Right ventricle myocardium superior (tissue), 1 donor: ENCODE results near the gene ATP2A3. TPM values are rescaled to one million over a fixed set of nuclear protein-coding genes. Genes with fewer than 3 reads are reported as not detected.

ENCODE experiments used
- ATAC-seq: fragments of 200-7000 bp; cut with Tn5 transposase; one replicate; pipeline ENCODE4 v1.9.1; 2020; ENCODE audit warnings: mild to moderate bottlenecking; ENCODE audit not compliant: poor library complexity
- DNase-seq: peaks from one replicate; pipeline ENCODE4 v3.0.0-alpha.2; 2020
- intact Hi-C: fragments of 100-400 bp; cut with DNase I; formaldehyde crosslinking; loops from one replicate; pipeline ENCODE4 v1.11.2; 2022
- long read RNA-seq: library from polyadenylated mRNA; unstranded; transcript quantifications from one replicate; pipeline ENCODE4 v2.0.0, GENCODE V29; 2021
- total RNA-seq: library from RNA; stranded (reverse); fragmentation: NEBNext Ultra II Directional; extraction: Animal tissue kit (Norgen Biotek cat#: 25700); gene quantifications from one replicate; pipeline ENCODE4 v1.2.1, GENCODE V29; 2021
- donor health status: DM: no; HTN: yes; CAD: no; lungs with severe emphysema.

Gene ATP2A3
- 6.0 TPM for total RNA-seq
- long read RNA-seq, full-length matches to known transcripts, result 8 of 25 reads
- long read RNA-seq, partial matches to known transcripts, result 14 of 25 reads
- long read RNA-seq, other reads (novel, unspliced or antisense), result 3 of 25 reads

DNA sequence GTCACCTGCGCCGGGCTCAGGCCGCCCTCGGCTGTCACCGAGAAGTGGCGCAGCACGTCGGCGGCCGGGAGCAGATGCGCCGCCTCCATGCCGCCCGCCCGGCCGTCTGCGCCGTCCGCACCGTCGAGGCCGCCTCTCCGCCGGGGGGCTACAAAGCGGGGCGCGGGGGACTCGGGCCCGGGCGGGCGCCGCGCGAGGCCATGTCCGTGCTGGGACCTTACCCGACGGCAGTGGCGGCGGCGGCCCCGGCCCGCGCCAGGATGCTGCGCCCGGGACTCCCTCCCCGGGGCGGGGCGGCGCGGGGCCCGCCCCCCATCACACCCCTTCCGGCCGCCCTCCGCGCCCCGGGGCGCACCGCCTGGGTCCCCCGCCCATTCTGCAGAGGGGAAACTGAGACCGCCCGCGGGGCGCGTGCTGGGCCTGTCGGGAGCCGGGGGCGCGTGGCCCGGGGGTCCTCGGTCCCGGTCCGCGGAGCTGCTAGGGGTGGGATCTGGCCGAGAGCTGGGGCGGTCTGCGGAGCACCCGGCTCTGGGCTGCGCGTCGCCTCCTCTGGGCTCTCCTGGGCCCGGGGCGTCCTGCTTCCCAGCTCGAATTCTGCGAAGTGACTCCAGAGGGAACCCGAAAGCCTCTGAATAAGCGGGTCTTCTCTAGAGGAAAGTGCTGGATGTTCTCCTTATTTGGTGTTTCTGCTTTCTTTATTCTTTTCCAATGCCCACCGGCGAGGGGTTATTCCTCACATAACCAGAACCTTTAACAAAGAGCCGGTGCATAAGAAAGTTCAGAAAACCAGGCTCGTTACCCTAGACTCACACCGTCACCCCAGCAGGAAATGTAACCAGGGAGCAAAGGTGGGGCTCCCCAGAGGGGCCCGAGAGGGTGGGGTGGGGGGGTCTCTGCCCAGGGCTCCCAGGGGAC lies at the start of gene ATP2A3:
Gene ATP2A3, minus strand, starts transcription at position 235 of the 915 bp plus-strand sequence. Its CDS starts 146 bp downstream, at position 89.
- ATAC-seq (peak; percentile 60), DNase-seq (no peak)
- intact Hi-C loops, result no loop called here

GRCh38 chr17:4010754-4011153 lies 46.5 kb upstream of the ATP2A3 start:
- ATAC-seq (no peak), DNase-seq (no peak)
- intact Hi-C loops, result loop anchor here (10.0 kb wide), 1 partner anchor 196 kb away; no protein-coding TSS in a partner anchor

GRCh38 chr17:4009186-4009785 lies 45.0 kb upstream of the ATP2A3 start:
- intact Hi-C loops, result loop anchor here (10.0 kb wide), 2 partner anchors 144 to 274 kb away; no protein-coding TSS in a partner anchor
- ATAC-seq (no peak), DNase-seq (no peak)

- ATAC-seq, result no peak
- intact Hi-C loops, result loop anchor here (10.0 kb wide), 2 partner anchors 144 to 274 kb away; no protein-coding TSS in a partner anchor
Observed at GRCh38 chr17:4008441-4009185, 44.4 kb upstream of the ATP2A3 start.

DNA sequence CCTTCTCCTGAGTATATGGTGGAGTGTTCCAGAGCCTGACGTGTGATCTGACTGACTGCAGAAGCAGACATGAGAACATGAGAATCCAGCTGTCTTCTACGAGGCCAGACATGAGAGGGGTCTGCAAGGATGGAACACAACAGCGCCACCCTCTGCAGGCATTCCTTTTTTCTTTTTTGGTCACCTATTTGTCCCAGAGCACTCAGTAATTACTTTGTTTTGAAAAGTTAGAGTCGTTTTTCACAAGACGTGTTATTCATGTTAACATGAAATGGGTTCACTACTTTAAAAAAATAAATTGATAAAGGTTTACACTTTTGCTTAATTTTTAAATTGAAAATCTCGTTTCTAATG lies 43.8 kb upstream of the ATP2A3 start:
- intact Hi-C loops, result loop anchor here (10.0 kb wide), 2 partner anchors 143 to 273 kb away; no protein-coding TSS in a partner anchor
- DNase-seq (no peak), ATAC-seq (no peak)

More at GRCh38 chr17:4008441-4009185, 44.4 kb upstream of the ATP2A3 start:
- no peak for DNase-seq

- intact Hi-C loops, result loop anchor here (10.0 kb wide), 2 partner anchors 143 to 273 kb away; no protein-coding TSS in a partner anchor
- no peak for ATAC-seq
Observed at GRCh38 chr17:4007346-4008081, 43.3 kb upstream of the ATP2A3 start.

DNA sequence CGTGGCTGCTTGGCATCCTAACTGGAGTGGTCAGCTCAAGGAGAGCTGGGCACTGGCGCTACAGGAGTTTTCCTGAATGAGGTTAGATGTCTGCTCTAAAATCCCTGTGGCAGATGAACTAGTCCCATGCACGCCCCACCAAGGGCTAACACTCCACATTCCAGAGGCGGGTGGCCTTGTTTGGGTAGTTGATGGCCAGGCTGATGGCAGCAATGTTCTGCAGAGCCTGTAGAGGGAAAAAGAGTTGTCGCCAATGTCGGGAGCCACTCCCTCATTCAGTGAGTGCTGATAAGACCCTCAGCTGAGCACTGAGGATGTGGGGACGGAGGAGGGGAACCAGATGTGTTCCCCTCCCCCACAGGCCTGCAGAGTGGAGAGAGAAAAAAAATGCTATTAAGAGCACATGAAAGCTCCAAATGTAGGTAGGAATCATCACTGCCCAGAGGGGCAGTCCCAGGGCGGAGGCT lies 42.5 kb upstream of the ATP2A3 start:
- intact Hi-C loops, result loop anchor here (10.0 kb wide), 2 partner anchors 142 to 272 kb away; no protein-coding TSS in a partner anchor
- no peak for DNase-seq
- no peak for ATAC-seq

More at GRCh38 chr17:4007346-4008081, 43.3 kb upstream of the ATP2A3 start:
- no peak for DNase-seq

DNA sequence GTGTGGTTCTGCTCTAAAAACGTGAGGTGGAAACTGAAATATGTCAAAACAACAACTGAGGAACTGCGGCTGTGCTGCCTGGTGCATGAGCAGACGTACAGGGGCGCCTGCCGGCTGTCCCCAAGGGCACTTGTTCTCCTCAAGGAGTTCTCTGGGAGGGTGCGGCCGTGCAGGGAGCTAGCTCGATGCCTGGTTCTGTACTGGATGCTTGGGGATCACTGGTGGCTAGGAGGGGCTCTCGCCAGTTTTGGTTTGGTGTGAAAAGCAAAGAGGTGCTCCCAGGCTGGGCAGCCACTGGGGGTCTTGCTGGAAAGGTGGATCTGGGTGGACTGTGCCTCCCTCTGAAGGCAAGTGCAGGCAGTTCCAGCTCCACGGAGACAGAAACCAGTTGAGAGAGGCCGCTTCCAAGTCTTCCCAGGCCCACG lies 41.9 kb upstream of the ATP2A3 start:
- intact Hi-C loops, result loop anchor here (10.0 kb wide), 2 partner anchors 141 to 271 kb away; no protein-coding TSS in a partner anchor
- no peak for DNase-seq
- ATAC-seq, result no peak

- intact Hi-C loops, result loop anchor here (2.0 to 10.0 kb wide), 3 partner anchors 71 to 271 kb away; no protein-coding TSS in a partner anchor
- DNase-seq, result no peak
Observed at GRCh38 chr17:4005296-4006164, 41.3 kb upstream of the ATP2A3 start.

GRCh38 chr17:4004517-4005295 lies 40.5 kb upstream of the ATP2A3 start:
- intact Hi-C loops, result loop anchor here (2.0 to 10.0 kb wide), 3 partner anchors 70 to 270 kb away; no protein-coding TSS in a partner anchor
- ATAC-seq (peak; percentile 78), DNase-seq (peak; percentile 67)

More at GRCh38 chr17:4005296-4006164, 41.3 kb upstream of the ATP2A3 start:
- ATAC-seq, result no peak

DNA sequence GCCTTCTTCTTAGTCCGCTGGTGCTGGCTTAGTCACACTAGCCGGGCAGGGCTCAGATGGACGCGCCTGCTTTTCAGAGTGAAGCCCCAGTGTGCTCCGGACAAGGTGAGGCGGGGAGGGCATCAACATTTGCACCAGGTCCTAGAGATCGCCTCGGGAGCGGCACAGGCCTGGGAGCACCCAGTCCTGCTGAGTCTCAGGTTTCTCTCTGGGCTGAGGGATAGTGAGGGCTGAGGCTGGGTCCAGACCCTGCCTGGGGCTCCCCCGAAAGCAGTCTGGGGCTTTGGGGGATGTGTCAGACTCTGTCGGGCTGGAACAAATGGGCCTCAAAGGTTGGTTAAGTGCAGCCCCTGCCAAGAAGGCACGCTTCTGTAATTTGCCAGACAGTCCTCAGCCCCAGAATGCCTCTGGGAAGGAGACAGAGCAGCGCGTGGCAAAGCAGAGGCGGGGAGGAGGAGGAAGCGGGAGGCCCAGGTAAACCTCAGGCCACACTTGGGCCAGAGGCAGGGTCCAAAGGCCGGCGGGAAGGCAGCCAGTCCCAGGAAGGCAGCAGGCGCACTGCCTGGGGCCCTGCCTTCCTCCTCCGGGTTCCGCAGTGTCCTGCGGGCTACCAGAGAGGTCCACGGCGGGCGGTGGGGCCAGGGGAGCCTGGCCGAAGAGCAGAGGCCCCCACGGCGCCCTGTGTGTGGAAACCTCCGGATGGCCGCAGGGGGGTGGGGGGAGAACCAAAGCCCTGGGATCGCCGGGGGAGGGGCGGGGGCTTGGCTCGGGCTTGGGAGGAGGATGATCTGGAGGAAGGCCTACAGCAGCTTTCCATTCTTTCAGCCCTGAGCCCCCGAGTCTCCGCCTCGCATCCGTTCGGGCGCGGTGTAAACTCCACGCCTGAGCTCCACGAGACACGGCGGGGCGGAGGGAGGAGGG lies 39.5 kb upstream of the ATP2A3 start:
- peak; percentile 38 for ATAC-seq
- intact Hi-C loops, result loop anchor here (2.0 to 10.0 kb wide), 3 partner anchors 69 to 269 kb away; no protein-coding TSS in a partner anchor
- no peak for DNase-seq

DNA sequence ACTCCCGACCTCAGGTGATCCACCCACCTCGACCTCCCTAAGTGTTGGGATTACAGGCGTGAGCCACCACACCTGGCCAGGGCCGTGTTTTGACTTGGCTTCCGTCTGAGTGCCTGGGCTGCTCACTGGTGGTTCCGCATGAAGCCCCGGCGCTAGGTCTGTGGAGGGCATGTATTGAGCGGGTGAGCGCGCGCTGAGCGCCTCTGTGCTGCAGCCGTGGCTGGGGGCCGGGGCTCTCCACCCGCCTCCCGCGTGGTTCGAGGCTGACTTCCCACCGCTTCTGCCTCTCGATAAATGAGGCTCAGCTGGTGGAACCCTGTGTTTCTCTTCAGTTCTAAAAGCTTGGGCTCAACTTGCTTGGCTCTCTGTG lies 38.9 kb upstream of the ATP2A3 start:
- DNase-seq, result no peak
- no peak for ATAC-seq
- intact Hi-C loops, result loop anchor here (10.0 kb wide), 2 partner anchors 138 to 268 kb away; no protein-coding TSS in a partner anchor

GRCh38 chr17:4001048-4001590 lies 36.9 kb upstream of the ATP2A3 start:
- no peak for DNase-seq
- no peak for ATAC-seq
- intact Hi-C loops, result loop anchor here (10.0 kb wide), 2 partner anchors 136 to 266 kb away; no protein-coding TSS in a partner anchor

DNA sequence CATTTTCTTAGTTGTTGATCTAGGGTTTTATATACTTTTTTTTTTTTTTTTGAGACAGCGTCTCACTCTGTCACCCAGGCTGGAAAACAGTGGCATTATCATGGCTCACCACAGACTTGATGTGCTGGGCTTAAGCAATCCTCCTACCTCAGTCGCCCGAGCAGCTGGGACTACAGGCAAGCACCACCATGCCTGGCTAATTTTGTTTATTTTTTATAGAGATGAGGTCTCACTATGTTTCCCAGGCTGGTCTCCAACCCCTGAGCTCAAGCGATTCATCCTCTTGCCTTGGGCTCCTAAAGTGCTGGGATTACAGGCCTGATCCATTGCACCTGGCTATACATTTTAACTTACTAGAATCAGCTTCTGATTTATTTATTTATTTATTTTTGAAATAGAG lies 34.2 kb upstream of the ATP2A3 start:
- ATAC-seq (no peak), DNase-seq (no peak)
- intact Hi-C loops, result no loop called here
